SK-N-MC (cell line): ENCODE results near the gene MLLT3.

ENCODE experiments used
- DNase-seq: peaks from one replicate; pipeline ENCODE4 v3.0.0-alpha.2; 2011; ENCODE audit warnings: low read depth, low spot score
- H3K27ac ChIP-seq: fragments of 200-600 bp; sonication (generic); 2 replicates; pipeline ENCODE4 v1.5.1; 2016; ENCODE audit warnings: mixed run types
- H3K36me3 ChIP-seq: fragments of 200-600 bp; sonication (generic); 2 replicates; pipeline ENCODE4 v1.6.1; 2017; ENCODE audit warnings: antibody characterized with exemption, low read length, mixed read lengths; ENCODE audit not compliant: insufficient read depth
- H3K4me3 ChIP-seq: fragments of 200-600 bp; sonication (generic); 2 replicates; pipeline ENCODE4 v1.5.1; 2016
- H3K9ac ChIP-seq: fragments of 200-600 bp; sonication (generic); 2 replicates; pipeline ENCODE4 v1.8.0; 2017; ENCODE audit warnings: mixed run types, mixed read lengths; ENCODE audit not compliant: insufficient read length
- H3K9me3 ChIP-seq: fragments of 200-600 bp; sonication (generic); 2 replicates; pipeline ENCODE4 v1.6.1; 2017; ENCODE audit warnings: low read depth, mild to moderate bottlenecking, antibody characterized with exemption, low read length, moderate library complexity, mixed read lengths
- EZH2 ChIP-seq: fragments of 200-600 bp; sonication (generic); IDR thresholded peaks from one replicate; pipeline ENCODE4 v1.6.1; 2017; ENCODE audit warnings: antibody characterized with exemption
- FOXP2 ChIP-seq: optimal IDR thresholded peaks from 2 replicates; pipeline ENCODE3; 2011; ENCODE audit warnings: mild to moderate bottlenecking, moderate library complexity; ENCODE audit not compliant: insufficient read depth; ENCODE audit errors: extremely low read length, control extremely low read depth
- POLR2AphosphoS5 ChIP-seq: IDR thresholded peaks from 2 replicates; pipeline ENCODE4 v1.6.1; 2012; ENCODE audit warnings: mild to moderate bottlenecking, low read depth, low read length, borderline replicate concordance

MLLT3 gene

DNA sequence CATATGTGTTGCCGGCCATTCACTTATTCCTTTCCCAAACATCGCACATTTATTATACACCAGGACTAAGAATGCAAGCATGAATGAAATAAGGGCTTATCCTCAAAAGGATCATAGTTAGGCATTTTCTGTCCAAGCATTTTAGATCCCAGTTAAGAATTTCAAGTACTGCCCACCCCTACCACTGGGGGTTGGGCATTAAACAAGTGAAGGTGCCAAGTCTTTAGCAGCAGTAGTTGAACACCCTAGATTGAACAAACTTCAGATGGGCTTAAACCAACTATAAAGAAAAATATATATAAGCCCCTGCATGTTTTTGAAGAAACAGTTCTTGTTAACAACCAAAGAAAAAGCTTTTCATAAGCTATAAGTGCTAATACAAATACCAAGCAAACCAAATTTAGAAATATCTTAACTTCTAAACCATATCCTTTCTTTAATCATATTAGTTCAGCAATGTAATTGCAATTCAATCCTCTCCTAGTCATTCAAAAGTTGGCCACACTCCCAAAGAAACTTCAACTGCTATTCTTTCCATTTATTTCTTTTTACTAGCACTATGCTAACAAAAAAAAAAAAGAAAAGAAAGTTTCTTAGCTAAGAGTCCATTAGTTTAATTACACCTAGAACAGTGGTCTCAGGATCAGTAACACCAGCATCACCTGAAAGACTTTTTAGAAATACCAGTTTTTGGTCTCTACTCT, 149.8 kb downstream of the MLLT3 start:
- Histone ChIP-seq H3K9ac (no peak overlapping the region), H3K4me3 (no peak overlapping the region), H3K9me3 (no peaks in the 10 kb centered on the region), H3K27ac (peak overlapping the region; percentile 44; the same call in 1 of the 2 replicates), H3K36me3 (no peaks in the 10 kb centered on the region)
- no peak for DNase-seq
- TF ChIP-seq FOXP2 (no peak), POLR2AphosphoS5 (no peak), EZH2 (no peak)

DNA sequence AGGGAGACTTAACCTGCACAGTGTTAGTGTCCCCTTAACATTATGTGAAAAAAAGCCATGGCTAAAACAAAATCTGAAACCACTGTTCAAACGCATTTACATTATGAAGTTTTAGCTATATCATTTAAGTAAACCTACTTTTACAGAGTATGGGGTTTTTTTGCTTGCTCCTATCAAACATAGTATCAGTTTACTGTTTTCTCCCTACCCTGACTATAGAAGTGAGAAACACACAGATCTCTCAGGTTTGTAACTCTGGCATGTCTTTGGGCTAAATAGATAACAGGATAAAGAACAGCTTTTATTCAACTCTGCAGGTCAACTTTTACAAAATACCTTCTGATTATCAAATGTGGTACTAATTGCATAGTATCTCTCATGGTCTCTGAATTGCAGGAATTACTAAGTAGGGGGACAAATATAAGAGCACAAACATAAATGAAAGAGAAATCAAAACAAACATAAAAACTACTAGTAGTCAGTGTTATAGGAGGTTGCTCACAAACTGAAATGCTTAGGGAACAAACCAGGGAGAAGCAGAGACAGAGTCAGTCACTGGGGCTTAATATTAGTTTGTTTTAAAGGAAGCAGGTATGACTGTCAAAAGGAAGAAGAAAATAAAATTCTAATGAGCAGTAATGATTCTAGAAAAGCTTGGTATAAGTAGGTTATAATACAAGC, 155.8 kb downstream of the MLLT3 start:
- no peak overlapping the region for H3K9ac ChIP-seq
- H3K4me3 ChIP-seq, result no peak overlapping the region
- H3K27ac ChIP-seq, result no peak overlapping the region
- no peaks in the 10 kb centered on the region for H3K36me3 ChIP-seq
- TF ChIP-seq FOXP2 (no peak), EZH2 (no peak), POLR2AphosphoS5 (no peak)
- H3K9me3 ChIP-seq, result no peaks in the 10 kb centered on the region
- DNase-seq, result no peak

DNA sequence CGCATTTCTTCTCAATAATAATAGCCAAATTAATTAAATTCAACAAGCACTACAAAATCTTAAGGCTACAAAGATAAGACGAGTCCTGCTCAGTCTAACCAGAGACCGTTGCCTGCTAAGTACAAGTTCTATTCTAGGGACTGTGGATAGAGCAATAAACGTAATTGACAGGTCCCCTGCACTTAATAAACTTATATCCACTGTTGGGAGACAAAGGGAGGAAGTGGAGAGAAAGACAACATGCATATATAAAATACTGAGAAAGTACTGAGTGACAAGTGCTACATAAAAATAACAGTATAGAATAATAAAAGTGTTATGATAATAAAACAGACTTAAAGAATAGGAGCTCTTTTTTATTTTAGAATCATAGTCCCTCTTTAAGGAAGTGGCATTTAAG, 158.1 kb downstream of the MLLT3 start:
- no peak overlapping the region for H3K9ac ChIP-seq
- TF ChIP-seq EZH2 (no peak), POLR2AphosphoS5 (no peak), FOXP2 (no peak)
- H3K9me3 ChIP-seq, result no peaks in the 10 kb centered on the region
- no peak overlapping the region for H3K27ac ChIP-seq
- H3K36me3 ChIP-seq, result no peaks in the 10 kb centered on the region
- DNase-seq, result no peak
- no peak overlapping the region for H3K4me3 ChIP-seq

DNA sequence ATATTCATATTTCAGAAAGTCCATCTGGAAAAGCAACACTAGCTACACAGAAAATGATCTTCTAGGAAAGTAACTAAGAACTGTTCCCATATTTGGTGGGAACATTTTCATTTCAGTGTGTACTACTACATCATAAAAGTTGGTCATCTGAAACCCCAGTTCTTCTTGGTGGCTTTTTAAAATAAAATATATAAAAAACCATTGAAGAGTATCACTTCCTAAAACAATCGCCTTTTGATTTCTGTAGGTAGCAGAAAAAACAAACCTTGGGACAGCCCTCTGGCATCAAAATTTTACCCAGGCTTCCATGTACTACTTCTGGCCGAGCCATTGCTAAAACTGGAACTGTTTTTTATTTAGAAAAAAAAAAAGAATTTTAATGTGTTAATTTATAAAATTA, 158.5 kb downstream of the MLLT3 start:
- no peak for DNase-seq
- no peak overlapping the region for H3K4me3 ChIP-seq
- H3K9ac ChIP-seq, result no peak overlapping the region
- H3K36me3 ChIP-seq, result no peaks in the 10 kb centered on the region
- H3K9me3 ChIP-seq, result no peaks in the 10 kb centered on the region
- no peak overlapping the region for H3K27ac ChIP-seq
- TF ChIP-seq FOXP2, result no peak
- TF ChIP-seq POLR2AphosphoS5, result no peak
- no peak for TF ChIP-seq EZH2

DNA sequence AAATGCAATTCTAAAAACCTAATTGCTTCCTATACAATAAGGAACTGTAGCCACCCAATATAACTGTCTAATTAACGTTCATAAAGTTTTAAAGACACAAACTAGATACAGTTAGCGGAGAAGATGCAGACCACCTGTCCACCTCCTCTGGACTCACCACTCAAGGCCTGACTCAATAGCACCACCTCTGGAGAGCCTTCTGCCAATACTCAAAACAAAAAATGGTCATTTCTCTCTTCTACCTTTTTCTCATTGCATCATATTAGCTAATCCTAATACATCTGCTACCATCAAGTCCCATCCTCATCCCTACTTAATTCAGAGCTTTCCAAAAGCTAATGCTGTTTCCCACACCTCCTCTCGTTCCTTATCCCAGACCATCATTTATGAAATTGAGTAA, 159.9 kb downstream of the MLLT3 start:
- TF ChIP-seq POLR2AphosphoS5 (no peak), EZH2 (no peak), FOXP2 (no peak)
- DNase-seq, result no peak
- H3K9ac ChIP-seq, result no peak overlapping the region
- H3K9me3 ChIP-seq, result no peaks in the 10 kb centered on the region
- no peaks in the 10 kb centered on the region for H3K36me3 ChIP-seq
- no peak overlapping the region for H3K4me3 ChIP-seq
- no peak overlapping the region for H3K27ac ChIP-seq

DNA sequence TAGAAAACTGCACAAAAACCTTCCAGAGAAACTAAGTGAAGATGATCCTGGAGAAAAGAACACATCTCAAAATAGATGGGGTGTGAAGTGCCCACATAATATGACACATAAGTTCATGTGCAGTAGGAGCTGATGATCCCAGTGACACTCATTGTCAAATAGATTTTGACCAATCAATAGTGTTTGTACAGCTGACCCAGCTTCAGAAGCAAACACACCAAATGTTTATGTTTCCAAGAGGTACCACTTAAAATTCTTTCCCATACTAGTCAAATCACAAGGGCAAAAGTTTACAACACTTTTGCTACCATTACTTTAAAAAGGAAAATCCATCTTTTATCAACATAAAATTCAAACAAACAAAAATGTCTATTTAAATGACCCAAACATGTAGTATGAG, 175.0 kb downstream of the MLLT3 start:
- H3K9me3 ChIP-seq, result no peaks in the 10 kb centered on the region
- H3K36me3 ChIP-seq, result peaks cover 4% of the 10 kb centered on the region; the same call in 1 of the 2 replicates
- no peak overlapping the region for H3K27ac ChIP-seq
- DNase-seq, result no peak
- H3K4me3 ChIP-seq, result no peak overlapping the region
- no peak overlapping the region for H3K9ac ChIP-seq
- no peak for TF ChIP-seq POLR2AphosphoS5
- no peak for TF ChIP-seq EZH2
- TF ChIP-seq FOXP2, result no peak

DNA sequence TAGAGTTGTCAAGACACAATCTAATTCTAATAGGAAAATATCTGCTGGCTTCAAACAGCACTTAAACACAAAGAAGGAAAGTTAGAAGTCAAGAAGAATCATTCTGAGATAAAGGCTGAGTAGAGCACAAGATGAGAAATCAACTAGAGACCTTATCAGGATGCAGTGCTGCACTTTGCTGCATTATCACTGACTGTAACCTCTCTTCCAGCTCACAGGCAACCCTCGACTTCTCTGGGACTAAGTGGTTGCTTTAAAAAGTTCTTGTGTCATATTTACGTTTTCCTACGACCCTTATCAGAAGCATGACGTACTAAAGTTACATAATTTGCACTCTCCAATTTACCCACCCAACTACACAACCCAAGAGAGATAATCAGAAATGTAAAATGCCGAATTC, 176.1 kb downstream of the MLLT3 start:
- DNase-seq, result no peak

DNA sequence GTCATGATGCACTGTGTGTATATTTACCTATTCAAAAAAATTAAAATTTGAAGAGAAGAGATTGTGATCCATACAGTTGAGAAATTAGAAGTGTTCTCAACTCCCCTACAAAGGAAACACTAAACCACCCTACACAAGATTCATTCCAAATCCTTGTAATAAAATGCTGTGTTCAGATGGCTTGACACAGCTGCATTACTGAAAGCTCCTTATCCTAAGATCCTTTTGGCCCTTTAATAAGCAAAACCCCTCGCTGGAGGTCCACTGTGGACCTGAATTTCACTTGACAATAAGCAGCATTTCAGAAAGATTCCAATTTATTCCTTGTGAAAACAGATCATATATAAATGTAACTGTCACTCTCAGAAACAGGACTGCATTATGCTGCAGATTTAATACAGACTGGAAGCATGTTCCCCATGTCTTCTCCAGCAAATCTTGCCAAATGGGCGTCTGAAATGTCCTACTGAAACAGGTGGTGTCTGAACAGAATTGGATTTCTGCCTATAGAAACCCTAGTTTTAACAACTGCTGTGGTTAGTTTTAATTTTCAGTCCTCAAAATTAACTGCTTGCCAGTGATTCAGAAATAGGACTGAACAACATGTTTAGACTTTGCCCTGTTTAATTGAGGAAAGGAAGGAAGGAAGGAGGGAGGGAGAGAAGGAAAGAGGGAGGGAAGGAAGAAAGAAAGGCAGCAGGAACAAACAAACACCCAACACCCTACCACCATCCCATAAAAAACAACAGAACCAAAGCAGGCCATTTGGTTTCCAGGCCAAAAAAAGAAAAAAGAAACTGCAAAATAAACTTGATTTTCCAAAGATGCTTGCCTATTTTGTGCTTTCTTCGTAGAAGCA, 179.6 kb downstream of the MLLT3 start:
- Histone ChIP-seq H3K36me3 (no peaks in the 10 kb centered on the region), H3K27ac (no peak overlapping the region), H3K4me3 (no peak overlapping the region), H3K9me3 (no peaks in the 10 kb centered on the region), H3K9ac (no peak overlapping the region)
- DNase-seq, result no peak
- TF ChIP-seq FOXP2, result no peak

More for the DNA sequence above, 176.1 kb downstream of the MLLT3 start:
- TF ChIP-seq EZH2 (no peak), FOXP2 (no peak), POLR2AphosphoS5 (no peak)
- Histone ChIP-seq H3K36me3 (peaks cover 4% of the 10 kb centered on the region; the same call in 1 of the 2 replicates), H3K9me3 (no peaks in the 10 kb centered on the region), H3K9ac (no peak overlapping the region), H3K27ac (no peak overlapping the region), H3K4me3 (no peak overlapping the region)
